GM21381 (cell line): ENCODE results near the gene GABRD.

Source experiments
- ATAC-seq: cut with Tn5 transposase; IDR thresholded peaks from one replicate; pipeline ENCODE4 v1.9.1; 2021; ENCODE audit warnings: mild to moderate bottlenecking, moderate library complexity; ENCODE audit not compliant: unreplicated experiment

GABRD gene

GRCh38 chr1:2050793-2051682 is 31.9 kb downstream of the GABRD start:
- no peak for ATAC-seq

GRCh38 chr1:2052054-2052679 is 33.0 kb downstream of the GABRD start:
- no peak for ATAC-seq

- ATAC-seq, result no peak
Measured at GRCh38 chr1:2052756-2053155, 33.6 kb downstream of the GABRD start.

- no peak for ATAC-seq
Measured at GRCh38 chr1:2053217-2053616, 34.1 kb downstream of the GABRD start.

GRCh38 chr1:2053784-2054376 is 34.7 kb downstream of the GABRD start:
- no peak for ATAC-seq

- ATAC-seq, result no peak
Measured at GRCh38 chr1:2054560-2054959, 35.4 kb downstream of the GABRD start.

- ATAC-seq, result no peak
Measured at GRCh38 chr1:2055911-2056575, 36.9 kb downstream of the GABRD start.

GRCh38 chr1:2056955-2057590 is 37.9 kb downstream of the GABRD start:
- no peak for ATAC-seq

GRCh38 chr1:2059290-2059953 is 40.3 kb downstream of the GABRD start:
- ATAC-seq, result no peak

- ATAC-seq, result no peak
Measured at GRCh38 chr1:2060072-2060471, 40.9 kb downstream of the GABRD start.

GRCh38 chr1:2060535-2060934 is 41.4 kb downstream of the GABRD start:
- no peak for ATAC-seq

GRCh38 chr1:2061065-2061778 is 42.1 kb downstream of the GABRD start:
- ATAC-seq, result no peak

GRCh38 chr1:2065699-2066098 is 46.6 kb downstream of the GABRD start:
- ATAC-seq, result no peak

- ATAC-seq, result no peak
Measured at GRCh38 chr1:2067393-2067792, 48.2 kb downstream of the GABRD start.

GRCh38 chr1:2067981-2068380 is 48.8 kb downstream of the GABRD start:
- no peak for ATAC-seq

GRCh38 chr1:2068951-2069350 is 49.8 kb downstream of the GABRD start:
- ATAC-seq, result no peak

- no peak for ATAC-seq
Measured at GRCh38 chr1:2070016-2070415, 50.9 kb downstream of the GABRD start.

- no peak for ATAC-seq
Measured at GRCh38 chr1:2070800-2071530, 51.8 kb downstream of the GABRD start.
